T-helper 9 cell (primary cell): Measurements from ENCODE around the gene SCART1.
"Not testable (repeated sequence)": the region's sequence is repeated elsewhere in the genome, so short reads cannot be mapped to it uniquely, and the experiment has no call there.

Experiments
- DNase-seq: peaks from one replicate; pipeline ENCODE4 v3.0.0-alpha.2; 2020
- total RNA-seq, 2 donors: gene quantifications; one replicate each; lab custom pipeline; 2026; lab: John Stamatoyannopoulos, UW

SCART1 gene
- total RNA-seq, result 12.2 to 20.5 reads per million in 2 donors

DNA sequence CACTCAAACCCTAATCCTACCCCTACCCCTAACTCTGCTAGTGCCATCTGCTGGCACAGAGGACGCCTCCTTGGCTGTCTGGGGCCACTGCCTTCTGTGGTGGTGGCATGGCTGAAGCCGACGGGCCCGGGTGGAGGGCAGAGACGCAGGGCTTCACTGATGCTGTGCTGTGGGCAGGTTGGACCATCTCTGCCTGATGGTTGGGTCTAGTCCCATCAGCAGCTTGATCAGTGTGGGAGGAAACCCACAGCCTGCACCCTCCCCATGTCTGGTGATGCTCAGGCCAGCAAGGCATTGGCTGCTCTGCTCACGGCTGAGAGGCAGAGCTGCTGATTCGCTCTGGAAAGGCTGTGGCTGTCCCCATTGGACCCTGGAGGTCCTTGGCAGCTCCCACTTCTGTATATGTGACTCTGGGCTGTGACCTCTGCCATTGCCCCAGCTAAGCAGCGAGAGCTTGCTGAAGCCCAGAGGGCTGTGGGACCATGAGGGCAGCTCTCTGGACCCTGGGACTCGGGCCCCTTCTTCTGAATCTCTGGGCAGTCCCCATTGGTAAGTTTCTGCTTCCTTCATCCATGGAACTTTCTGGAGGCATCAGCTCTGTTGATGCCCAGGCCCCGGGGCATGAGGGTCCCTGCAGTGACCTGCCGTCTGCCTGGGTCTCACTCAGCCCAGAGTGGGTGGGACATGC lies at the start of gene SCART1:
SCART1 (plus strand) TSS at position 430 of the 688 bp plus-strand sequence; CDS start at position 483, 53 bp downstream.
- DNase-seq, result no peak

DNA sequence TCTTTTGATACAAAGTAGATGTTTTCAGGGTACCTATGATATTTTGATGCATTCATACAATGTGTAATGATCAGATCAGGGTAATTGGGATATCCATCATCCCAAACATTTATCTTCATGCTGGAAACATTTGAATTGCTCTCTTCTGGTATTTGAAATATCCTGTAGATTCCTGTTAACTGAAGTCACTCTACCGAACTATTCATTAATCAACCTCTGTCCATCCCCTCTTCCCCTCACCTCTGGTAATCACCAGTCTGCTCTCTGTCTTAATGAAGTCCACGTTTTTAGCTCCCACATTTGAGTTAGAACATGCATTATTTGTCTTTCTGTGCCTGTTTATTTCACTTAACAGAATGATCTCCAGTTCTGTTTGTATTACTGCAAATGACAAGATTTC lies 48.5 kb upstream of the SCART1 start:
- DNase-seq, result no peak

DNA sequence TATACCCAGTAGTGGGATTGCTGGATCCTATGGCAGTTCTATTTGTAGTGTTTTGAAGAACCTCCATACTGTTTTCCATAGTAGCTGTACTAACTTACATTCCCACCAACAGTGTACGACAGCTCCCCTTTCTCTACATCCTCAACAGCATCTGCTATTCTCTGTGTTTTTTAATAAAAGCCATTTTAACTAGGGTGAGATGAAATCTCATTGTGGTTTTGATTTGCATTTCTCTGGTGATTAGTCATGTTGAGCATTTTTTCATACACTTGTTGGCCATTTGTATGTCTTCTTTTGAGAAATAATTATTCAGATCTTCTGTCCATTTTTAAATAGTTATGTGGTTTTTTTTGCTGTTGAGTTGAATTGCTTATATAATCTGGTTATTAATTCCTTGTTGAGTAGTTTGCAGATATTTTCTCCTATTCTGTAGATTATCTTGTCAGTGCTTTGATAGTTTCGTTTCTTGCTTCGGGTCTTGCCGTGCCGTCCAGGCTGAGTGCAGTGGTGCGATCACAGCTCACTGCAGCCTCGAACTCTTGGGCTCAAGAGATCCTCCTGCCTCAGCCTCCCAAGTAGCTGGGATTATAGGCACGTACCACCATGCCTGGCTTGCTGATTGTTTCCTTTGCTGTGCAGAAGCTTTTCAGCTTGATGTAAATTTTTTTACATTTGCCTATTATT lies 47.8 kb upstream of the SCART1 start:
- DNase-seq, result no peak

DNA sequence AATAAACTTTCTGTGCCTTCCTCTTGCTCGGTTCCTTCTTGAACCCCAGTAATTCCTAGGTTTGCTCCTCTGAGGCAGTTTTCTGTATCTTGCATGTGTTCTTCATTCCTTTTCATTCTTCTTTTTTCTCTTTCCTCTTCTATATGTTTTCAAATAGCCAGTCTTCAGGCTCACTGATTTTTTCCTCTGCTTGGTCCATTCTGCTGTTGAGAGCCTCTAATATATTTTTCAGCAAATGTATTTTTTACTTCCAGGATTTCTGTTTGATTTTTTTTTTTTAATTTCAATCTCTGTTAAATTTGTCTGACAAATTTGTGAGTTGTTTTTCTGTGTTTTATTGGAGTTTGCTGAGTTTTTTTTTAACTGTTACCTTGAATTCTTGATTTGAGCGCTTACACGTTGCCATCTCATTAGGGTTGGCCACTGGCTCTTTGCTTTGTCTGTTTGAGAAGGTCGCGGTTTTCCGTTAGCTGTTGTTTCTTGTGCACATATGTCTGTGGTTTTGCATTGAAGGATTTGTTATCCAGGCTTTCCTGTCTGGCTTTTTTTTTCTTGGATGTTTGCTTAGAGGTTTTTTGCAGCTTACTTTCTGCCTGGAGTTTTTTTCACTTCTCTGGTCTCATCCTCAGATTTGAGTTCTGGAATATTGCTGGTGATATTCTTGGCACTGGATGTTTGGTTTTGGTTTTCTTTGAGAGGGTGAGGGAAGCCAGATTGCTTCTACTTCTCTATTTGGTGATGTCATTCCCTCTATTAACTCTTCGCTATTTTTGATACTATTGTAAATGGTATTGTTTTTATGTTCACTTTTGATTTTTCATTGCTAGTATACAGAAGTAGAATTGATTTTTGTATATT lies 42.0 kb upstream of the SCART1 start:
- no peak for DNase-seq

DNA sequence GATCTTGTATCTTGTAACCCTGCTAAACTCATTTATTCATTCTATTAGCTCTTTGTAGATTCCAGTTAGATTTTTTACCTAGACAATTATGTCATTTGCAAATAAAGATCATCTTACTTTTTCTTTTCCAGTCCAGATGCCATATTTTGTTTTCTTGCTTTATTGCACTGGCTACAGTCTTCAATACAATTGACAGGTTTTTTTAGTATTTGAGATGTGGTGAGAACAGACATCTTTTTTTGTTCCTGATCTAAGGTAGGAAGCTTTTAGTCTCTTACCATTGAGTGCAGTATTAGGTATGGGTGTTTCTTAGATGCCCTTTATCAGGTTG lies 41.4 kb upstream of the SCART1 start:
- no peak for DNase-seq

DNA sequence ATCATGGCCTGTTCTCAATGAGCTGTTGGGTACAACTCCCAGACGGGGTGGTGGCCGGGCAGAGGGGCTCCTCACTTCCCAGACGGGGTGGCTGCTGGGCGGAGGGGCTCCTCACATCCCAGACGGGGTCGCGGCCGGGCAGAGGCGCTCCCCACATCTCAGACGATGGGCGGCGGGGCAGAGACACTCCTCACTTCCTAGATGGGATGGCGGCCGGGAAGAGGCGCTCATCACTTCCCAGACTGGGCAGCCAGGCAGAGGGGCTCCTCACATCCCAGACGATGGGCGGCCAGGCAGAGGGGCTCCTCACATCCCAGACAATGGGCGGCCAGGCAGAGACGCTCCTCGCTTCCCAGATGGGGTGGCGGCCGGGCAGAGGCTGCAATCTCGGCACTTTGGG lies 39.3 kb upstream of the SCART1 start:
- not testable (repeated sequence) for DNase-seq

DNA sequence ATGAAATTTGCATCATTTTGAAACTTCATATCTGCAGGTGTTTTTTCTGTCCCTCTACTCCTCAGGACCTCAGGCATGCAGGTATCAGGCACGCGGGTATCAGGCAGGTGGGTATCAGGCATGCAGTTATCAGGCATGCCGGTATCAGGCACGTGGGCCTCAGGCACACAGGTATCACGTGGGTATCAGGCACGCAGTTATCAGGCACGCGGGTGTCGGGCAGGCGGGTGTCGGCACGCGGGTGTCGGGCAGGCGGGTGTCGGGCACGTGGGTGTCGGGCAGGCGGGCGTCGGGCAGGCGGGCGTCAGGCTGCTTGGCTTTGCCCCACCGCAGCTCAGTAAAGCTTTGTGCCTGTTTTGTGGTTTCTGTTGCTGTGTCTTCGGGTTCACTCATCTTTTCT lies 38.0 kb upstream of the SCART1 start:
- no peak for DNase-seq

DNA sequence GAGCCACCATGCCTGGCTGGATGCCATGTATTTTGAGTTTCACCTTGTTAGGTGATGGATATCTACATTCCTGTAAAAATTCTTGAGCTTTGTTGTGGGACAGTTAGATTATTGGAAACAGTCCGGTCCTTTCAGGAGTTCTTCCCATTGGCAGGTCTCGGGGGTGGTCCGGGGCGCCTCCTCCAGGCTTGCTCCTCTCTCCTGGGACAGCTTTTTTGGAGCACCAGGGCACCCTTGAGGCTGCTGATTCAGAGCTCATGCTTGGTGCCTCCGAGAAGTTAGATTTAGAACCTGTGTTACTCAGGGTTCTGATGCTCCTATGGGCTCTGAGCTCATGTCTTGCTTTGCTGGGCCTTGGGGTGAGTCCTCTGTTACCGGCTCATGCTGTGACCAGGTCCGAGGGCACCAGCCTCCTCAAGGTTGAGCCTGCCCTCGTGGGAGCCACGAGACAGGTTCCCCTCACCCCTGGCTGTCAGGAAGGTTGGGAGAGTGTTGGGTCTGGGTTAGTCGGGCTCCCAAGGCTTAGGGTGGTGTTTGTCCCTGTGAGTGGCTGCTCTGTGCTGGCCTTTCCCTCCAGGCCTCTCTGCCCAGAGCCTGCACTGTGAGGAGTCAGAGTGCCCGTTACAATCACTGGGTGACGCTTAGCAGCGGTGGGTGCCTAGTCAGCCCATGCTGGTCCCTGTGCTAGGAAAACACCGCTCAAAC lies 35.3 kb upstream of the SCART1 start:
- no peak for DNase-seq

DNA sequence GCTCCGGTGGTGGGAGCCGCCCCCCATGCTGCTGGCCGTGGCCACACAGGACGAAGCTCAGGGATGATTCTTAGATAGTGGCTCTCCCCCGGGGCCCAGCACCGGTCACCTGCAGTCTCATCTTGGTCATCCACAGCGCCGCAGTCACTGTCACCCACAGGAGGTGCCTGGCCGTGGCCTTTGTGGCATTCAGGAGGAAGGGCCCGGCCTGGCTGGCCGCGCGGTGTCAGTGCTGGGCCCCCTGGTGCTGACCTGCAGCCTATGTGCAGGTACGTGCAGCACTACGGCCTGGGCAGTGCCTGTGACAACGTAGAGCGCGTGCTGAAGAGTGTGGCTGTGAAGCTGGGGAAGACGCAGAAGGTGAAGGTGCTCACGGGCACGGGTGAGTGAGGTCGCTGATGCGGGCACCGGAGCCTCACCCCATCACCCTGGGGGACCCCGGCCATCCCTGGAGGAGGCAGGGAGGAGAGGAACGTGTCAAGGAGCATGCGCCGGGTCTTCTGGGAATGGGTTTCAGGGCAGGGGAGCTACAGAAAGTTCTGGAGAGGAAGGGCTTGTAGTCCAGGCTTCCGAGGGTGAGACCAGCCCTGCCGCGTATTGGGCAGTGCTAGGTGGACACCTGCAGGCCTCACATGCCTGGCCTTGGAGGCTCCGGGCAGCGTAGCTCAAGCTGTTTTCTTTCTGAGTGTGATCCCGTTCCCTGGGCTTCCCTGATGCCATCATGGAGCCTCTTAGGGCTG lies 34.4 kb upstream of the SCART1 start:
- no peak for DNase-seq

DNA sequence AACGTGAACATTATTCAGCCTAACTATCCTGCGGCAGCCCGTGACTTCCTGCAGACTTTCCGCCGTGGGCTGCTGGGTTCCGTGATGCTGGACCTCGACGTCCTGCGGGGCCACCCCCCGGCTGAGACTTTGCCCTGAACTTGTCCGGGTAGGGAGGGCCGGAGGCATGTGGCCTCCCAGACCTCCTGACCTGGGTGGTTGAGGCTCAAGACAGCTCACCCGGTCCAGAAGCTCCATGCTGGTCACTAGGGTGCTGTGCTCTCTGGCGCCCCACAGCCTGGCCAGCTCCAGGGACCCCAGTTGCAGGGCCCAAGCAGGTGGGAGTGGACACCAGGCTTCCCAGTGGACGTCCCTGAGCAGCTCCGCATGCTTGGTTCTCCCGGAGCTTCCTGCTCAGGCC lies 33.7 kb upstream of the SCART1 start:
- no peak for DNase-seq

DNA sequence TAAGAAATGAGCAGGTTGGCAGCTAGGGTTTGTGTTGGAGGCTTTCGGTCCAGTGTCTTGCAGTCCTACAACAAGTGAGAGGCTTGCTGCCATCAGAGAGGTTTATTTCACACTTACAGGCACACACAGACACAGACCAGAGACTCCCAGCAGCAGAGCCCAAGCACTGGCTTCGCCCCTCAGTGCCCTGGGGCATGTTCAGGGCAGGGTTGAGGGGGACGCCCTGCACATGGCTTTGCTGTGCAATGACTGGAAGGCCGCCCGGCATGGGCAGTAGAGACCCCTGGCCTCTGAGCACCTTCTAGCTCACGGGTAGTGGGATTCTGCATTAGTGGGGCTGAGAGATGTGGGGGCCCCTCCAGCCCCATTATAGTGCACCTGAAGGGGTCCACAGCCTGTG lies 33.2 kb upstream of the SCART1 start:
- DNase-seq, result no peak

DNA sequence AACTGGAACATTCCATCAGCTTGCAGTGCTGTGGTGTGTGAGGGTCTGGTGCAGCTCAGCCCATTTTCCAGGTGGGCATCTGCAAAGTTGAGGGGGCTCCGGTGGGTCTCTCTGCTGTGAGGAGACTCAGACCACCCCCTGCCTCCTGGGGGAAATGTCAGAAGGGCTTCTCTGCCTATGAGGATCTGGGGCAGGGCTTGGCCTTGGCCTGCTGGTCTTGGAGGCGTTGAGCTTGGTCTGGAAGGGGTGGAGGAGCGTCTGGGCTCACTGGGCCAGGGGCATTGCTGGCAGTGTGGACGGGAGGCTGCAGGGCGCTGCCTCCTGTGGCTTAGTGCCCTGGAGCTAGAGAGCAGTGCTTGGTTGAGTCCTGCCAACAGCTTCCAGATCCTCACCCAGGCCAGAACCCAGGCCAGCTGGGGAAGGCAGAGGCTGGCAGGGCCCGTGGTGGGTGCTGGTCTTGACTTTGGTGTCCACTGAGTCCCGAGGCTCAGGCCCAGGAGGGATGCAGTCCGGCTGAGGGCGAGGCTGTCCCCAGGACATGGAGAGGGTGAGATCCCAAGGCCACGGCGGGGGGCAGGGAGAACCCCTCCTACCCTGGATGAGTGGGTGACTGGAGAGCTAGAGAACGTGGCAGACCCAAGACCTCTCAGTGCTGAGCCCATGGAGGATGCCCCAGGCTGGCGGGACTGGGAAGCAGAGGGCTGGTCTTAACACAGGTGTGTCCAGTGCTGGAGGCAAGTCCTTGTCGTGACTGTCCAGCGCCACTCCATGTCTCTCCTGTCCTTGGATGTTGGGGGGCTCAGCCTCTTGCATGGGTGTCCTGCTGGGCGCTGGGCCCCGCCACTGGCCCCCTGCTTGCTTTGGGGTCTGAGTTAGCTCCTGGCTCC lies 32.2 kb upstream of the SCART1 start:
- no peak for DNase-seq

DNA sequence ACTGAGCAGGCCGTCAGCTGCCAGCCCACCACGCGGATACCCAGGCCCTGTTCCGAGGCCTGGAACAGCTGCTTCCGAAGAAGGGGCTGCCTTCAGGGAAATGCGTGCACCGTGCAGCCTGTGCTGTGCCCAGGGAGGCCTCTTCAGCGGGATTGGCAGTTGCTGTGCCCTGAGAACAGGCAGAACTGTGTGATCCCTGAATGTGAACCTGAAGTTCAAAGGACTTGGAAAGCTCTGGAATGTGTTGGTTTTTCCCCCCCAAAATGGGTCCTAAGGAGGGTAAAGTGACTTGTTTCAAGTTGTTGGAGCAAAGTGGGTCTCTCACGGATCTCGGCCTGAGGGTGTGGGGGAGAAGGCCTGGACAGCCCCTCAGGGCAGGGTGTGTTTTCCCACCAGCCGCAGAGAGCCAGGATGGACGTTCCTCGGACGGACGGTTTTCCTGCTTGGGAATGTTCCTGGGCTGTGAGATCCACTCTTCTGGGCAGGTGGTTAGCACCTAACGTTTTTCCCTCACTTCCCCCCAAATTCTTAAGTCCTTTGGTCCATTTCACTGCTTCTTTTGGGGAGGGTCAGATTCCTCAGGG lies 31.4 kb upstream of the SCART1 start:
- DNase-seq, result no peak

DNA sequence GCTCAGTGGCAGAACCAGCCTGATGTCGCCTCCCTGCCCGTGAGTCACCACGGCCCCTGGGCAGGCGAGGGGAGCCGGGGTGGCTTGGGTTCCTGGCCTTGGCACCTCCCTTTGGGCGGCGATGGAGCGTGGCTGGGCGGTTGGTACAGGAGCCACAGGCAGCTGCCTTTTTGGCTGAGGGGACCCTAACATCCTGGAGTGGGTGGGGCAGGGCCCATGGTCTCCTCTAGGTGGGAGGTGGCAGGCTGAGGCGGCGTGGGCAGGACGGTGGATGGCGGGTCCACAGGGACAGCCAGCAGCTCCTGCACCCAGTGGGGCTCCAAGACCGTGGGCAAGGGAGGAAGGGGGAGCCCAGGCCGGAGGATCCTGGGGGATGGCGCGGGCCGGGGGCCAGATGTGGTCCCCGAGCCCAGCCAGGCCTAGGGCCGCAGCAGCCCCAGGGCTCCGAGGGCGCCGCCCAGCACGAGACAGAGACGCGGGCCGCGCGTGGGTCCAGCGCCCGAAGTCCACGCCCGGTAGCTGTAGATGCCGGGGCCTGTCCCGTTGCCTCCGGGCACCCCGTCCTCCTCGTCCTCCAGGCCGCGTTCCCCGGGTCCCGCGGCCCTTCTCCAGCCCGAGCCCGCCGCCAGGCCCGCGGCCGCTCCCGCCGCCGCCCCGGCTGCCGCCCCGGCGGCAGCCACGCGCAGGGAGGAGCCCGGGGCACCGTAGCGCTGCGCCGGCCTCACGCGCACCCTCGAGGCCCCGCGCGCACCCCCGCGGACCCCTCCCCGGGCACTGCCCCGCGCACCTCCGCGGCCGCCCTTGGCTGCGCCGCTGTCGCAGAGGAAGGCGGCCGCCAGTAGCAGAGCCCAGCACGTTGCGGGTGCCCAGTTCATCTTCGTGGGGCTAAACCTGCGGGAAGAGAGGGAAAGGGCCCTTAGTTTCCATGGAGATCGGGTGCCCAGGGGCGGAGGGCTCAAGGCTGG lies 30.7 kb upstream of the SCART1 start:
- DNase-seq, result no peak

DNA sequence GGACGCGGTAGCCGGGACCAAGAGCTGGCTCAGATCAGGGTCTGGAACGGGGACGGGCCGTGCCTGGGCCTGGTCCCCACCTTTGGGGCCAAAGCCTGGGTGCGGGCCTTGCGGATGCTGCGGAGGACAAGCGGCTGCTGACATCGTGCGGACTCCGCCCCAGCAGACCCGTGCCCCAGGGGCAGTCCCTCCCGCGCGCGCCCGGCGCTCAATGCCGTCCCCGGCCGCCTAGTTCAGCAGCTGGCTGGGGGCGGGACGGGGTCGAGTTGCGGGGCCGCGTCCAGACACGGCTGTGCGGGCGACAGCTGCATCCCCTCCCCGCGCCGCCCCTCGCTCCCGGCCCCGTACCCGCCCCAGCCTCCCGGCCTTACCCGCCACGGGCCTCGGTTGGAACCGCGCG lies 29.6 kb upstream of the SCART1 start:
- not testable (repeated sequence) for DNase-seq

DNA sequence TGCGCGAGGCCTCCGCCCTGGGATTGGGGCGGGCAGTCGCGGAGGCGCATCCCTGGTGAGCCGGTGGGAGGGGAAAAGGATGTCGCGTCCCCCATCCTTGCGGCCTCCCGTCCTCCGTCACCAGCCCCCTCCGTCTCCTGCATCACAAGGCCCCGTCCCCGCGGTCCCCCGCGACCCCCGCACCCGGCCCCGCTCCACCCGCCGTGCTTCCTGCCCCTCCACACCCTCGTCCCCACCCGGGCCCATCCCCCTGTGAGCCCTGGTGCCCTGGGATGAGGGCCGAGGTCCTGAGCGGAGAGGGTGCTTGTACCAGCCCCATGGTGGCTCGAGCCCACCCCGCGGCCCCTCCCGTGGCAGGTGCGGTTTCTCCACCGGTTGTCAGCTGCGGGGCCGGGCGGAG lies 29.1 kb upstream of the SCART1 start, which contains the start of gene SPRN:
SPRN (minus strand) TSS at position 25 of the 400 bp plus-strand sequence. CDS start 944 bp downstream, outside the sequence.
- DNase-seq, result not testable (repeated sequence)

DNA sequence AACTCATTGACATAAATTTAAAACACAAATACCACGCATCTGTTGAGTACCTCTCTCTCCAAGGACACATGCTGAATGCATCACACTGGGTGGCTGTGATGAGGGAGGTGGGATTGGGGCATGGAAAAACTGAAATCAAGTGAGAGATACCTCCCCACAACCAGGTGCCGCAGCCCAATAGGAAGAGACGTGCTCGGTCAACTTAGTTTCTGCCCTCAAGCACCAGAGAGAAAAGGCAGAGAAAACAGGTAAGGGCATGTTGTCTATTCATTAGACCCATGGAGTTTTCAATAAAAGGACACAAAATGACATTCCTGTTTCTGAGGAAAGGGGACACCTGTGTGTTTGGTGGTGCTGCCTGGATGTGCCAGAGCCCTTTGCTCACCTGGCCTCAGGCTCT lies 24.2 kb upstream of the SCART1 start:
- not testable (repeated sequence) for DNase-seq

DNA sequence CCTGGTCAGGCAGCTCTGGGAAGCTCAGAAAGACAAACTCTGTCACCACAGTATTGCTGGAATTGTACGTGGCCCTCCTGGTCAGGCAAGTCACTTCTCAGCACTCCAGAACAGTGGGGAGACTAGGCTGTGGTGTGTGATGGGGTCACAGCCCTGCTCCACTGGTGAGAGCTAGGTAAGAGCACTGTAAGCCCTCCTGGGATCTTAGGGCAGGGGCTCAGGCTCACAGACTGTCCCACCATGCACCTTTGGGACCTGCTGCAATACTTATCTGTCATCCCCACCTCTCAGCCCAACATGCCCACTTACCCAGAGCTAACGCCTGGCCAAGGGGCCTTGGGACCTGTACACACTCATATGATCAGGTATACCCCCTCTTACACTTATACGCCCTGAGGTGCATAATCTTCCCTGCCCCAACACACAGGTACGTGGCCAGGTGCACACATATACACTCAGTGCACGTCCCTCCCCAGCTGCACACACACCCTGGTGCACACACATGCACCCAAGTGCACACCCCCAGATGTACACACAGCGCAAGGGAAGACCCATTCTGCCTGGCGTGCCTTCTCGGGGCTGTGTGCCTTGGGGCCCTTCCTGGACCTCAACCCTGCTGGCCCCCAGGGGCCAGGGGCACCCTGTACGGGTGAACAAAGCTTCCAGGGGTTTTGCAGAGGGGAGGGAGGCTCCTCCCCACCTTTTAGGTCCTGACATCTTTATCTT lies 21.7 kb upstream of the SCART1 start:
- DNase-seq, result not testable (repeated sequence)

DNA sequence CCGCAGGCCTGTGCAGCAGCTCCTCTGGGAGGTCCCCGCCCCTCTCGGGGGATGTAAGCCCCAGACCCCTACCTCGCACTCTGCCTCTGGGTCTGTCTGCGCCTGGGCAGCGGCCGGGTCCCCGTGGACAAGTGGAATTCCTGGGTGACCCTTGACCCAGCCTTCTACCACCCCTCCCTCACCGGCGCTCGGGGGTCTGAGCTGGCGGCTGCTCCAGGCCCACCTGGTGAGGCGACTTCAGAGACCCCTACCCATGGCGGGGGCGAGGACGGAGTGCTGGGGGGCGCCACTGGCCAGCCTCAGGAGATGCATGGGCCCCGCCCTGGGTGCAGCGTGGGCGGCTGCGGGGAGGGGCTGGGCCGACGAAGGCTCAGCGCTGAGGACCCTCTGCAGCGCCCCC lies 21.0 kb upstream of the SCART1 start:
- DNase-seq, result not testable (repeated sequence)
